Uterus (tissue), 4 donors: Measurements from ENCODE around the gene UBR1. TPM values are rescaled to one million over a fixed set of nuclear protein-coding genes. Genes with fewer than 3 reads are reported as not detected.
"Not testable (repeated sequence)": the region's sequence is repeated elsewhere in the genome, so short reads cannot be mapped to it uniquely, and the experiment has no call there.

Source experiments
- DNase-seq, 2 donors: peaks; one replicate each; pipeline ENCODE4 v3.0.0-alpha.2; 2019 to 2020
- H3K27ac ChIP-seq, 2 donors: fragments of 200-600 bp; sonication (generic); 1 replicate in 1 of 2; 2 replicates in 1 of 2; pipeline ENCODE4 v1.5.1; 2016 to 2018
- H3K27me3 ChIP-seq, 2 donors: fragments of 200-600 bp; sonication (generic); one replicate each; pipeline ENCODE4 v1.5.1; 2018 to 2019; ENCODE audit warnings: control low read depth in 1 of 2
- H3K36me3 ChIP-seq, 2 donors: fragments of 200-600 bp; sonication (generic); one replicate each; pipeline ENCODE4 v1.5.1; 2019; ENCODE audit warnings: control low read depth in 1 of 2
- H3K4me1 ChIP-seq, 2 donors: fragments of 200-600 bp; sonication (generic); one replicate each; pipeline ENCODE4 v1.5.1; 2018 to 2019; ENCODE audit warnings: control low read depth in 1 of 2
- H3K4me3 ChIP-seq, 2 donors: fragments of 200-600 bp; sonication (generic); 1 replicate in 1 of 2; 2 replicates in 1 of 2; pipeline ENCODE4 v1.5.1; 2018 to 2019; ENCODE audit warnings: mild to moderate bottlenecking in 1 of 2
- H3K9me3 ChIP-seq, 2 donors: fragments of 200-600 bp; sonication (generic); one replicate each; pipeline ENCODE4 v1.5.1; 2019; ENCODE audit warnings: control low read depth in 1 of 2
- CTCF ChIP-seq, 4 experiments: fragments of 200-600 bp in 2 of 4; fragments of 450-650 bp in 2 of 4; sonication (generic) in 2 of 4; IDR thresholded peaks; one replicate each; pipeline ENCODE4 v1.5.1; 2016 to 2019; ENCODE audit warnings: antibody characterized with exemption in 4 of 4, mild to moderate bottlenecking in 2 of 4, moderate library complexity in 1 of 4
- POLR2A ChIP-seq, 2 donors: fragments of 450-650 bp; IDR thresholded peaks; one replicate each; pipeline ENCODE4 v1.6.1; 2016; ENCODE audit warnings: antibody characterized with exemption in 2 of 2, mild to moderate bottlenecking in 1 of 2, moderate library complexity in 1 of 2
- intact Hi-C: fragments of 100-400 bp; cut with DNase I; formaldehyde crosslinking; loops from one replicate; pipeline ENCODE4 v1.15.1; 2023; ENCODE audit warnings: low total_unique reads
- total RNA-seq, 4 donors: library from RNA; depleted of rRNA in 3 of 4; stranded (reverse); fragments of >200 nt in 3 of 4; gene quantifications; one replicate each; pipeline versions ENCODE4 v1.1.0 to v1.2.4, GENCODE V29; 2014 to 2023
- donor health status: DM: yes; HTN: yes; CAD: no.

Gene UBR1
- total RNA-seq, 4 donors from 2014 or later = 30.9 to 156 (median 60.3) TPM

- H3K36me3 ChIP-seq = no peaks in the 10 kb centered on the region
- DNase-seq = no peak
- H3K9me3 ChIP-seq = no peaks in the 10 kb centered on the region
- intact Hi-C loops = no loop called here
- TF ChIP-seq POLR2A (IDR thresholded peaks at IDR 0.05) (no peak), CTCF (IDR thresholded peaks at IDR 0.05) (no peak)
- peak overlapping the region; percentile 63 to 87 for H3K4me3 ChIP-seq
- H3K27ac ChIP-seq = peak overlapping the region; percentile 77 to 84
- no peaks in the 10 kb centered on the region for H3K4me1 ChIP-seq
- H3K27me3 ChIP-seq = no peaks in the 10 kb centered on the region
Measured at GRCh38 chr15:43132830-43133429, 27.1 kb upstream of the UBR1 start.

GRCh38 chr15:43128980-43129335, 23.1 kb upstream of the UBR1 start:
- no peak for TF ChIP-seq POLR2A (IDR thresholded peaks at IDR 0.05)
- intact Hi-C loops = no loop called here
- H3K36me3 ChIP-seq = no peaks in the 10 kb centered on the region

GRCh38 chr15:43128174-43128979, 22.5 kb upstream of the UBR1 start:
- DNase-seq, H3K4me3 ChIP-seq, H3K36me3 ChIP-seq, H3K27ac ChIP-seq, H3K4me1 ChIP-seq, H3K27me3 ChIP-seq, H3K9me3 ChIP-seq, intact Hi-C loops: not testable (repeated sequence)

More at GRCh38 chr15:43128980-43129335, 23.1 kb upstream of the UBR1 start:
- no peaks in the 10 kb centered on the region for H3K9me3 ChIP-seq
- no peak overlapping the region for H3K27ac ChIP-seq
- no peaks in the 10 kb centered on the region for H3K27me3 ChIP-seq
- no peak overlapping the region for H3K4me3 ChIP-seq
- no peaks in the 10 kb centered on the region for H3K4me1 ChIP-seq
- DNase-seq = no peak

- intact Hi-C loops = no loop called here
- H3K27ac ChIP-seq = no peak overlapping the region
- H3K4me3 ChIP-seq = no peak overlapping the region
- no peaks in the 10 kb centered on the region for H3K27me3 ChIP-seq
- no peaks in the 10 kb centered on the region for H3K9me3 ChIP-seq
- H3K4me1 ChIP-seq = no peaks in the 10 kb centered on the region
- H3K36me3 ChIP-seq = no peaks in the 10 kb centered on the region
- no peak for DNase-seq
- TF ChIP-seq CTCF (IDR thresholded peaks at IDR 0.05) (no peak), POLR2A (IDR thresholded peaks at IDR 0.05) (no peak)
Measured at GRCh38 chr15:43127752-43128151, 21.9 kb upstream of the UBR1 start.

- no peaks in the 10 kb centered on the region for H3K36me3 ChIP-seq
- no peaks in the 10 kb centered on the region for H3K27me3 ChIP-seq
- H3K9me3 ChIP-seq = no peaks in the 10 kb centered on the region
- H3K4me3 ChIP-seq = no peak overlapping the region
- H3K27ac ChIP-seq = no peak overlapping the region
- intact Hi-C loops = no loop called here
- DNase-seq = no peak
- TF ChIP-seq POLR2A (IDR thresholded peaks at IDR 0.05) (no peak), CTCF (IDR thresholded peaks at IDR 0.05) (no peak)
- no peaks in the 10 kb centered on the region for H3K4me1 ChIP-seq
Measured at GRCh38 chr15:43126356-43126755, 20.5 kb upstream of the UBR1 start.

GRCh38 chr15:43125100-43125661, 19.3 kb upstream of the UBR1 start:
- intact Hi-C loops = no loop called here
- no peak for DNase-seq
- Histone ChIP-seq H3K9me3 (no peaks in the 10 kb centered on the region), H3K27ac (no peak overlapping the region), H3K4me1 (no peaks in the 10 kb centered on the region), H3K4me3 (no peak overlapping the region), H3K36me3 (no peaks in the 10 kb centered on the region), H3K27me3 (no peaks in the 10 kb centered on the region)
- TF ChIP-seq POLR2A (IDR thresholded peaks at IDR 0.05) (no peak), CTCF (IDR thresholded peaks at IDR 0.05) (no peak)
